GM23338 (cell line): ENCODE results near the gene DNAJC4. TPM values are rescaled to one million over a fixed set of nuclear protein-coding genes. Genes with fewer than 3 reads are reported as not detected.
A peak's percentile ranks its signal among the peaks of the same experiment; 100 is the strongest.

Experiments used
- ATAC-seq: fragments of 200-7000 bp; cut with Tn5 transposase; 3 replicates; pipeline ENCODE4 v1.9.1; 2020
- DNase-seq: peaks from one replicate; pipeline ENCODE4 v3.0.0-alpha.2; 2015; ENCODE audit warnings: low spot score
- H2AFZ ChIP-seq: fragments of 200-600 bp; sonication (generic); 2 replicates; pipeline ENCODE4 v1.8.0; 2016; ENCODE audit warnings: antibody characterized with exemption, mild to moderate bottlenecking, moderate library complexity
- H3F3A ChIP-seq: fragments of 200-600 bp; sonication (generic); replicated peaks from 2 replicates; pipeline ENCODE4 v1.8.0; 2017; ENCODE audit warnings: antibody characterized with exemption, mixed run types, low read depth
- H3K27ac ChIP-seq: fragments of 200-600 bp; sonication (generic); 2 replicates; pipeline ENCODE4 v1.6.1; 2016; ENCODE audit warnings: low read depth
- H3K27me3 ChIP-seq: fragments of 200-600 bp; sonication (generic); 2 replicates; pipeline ENCODE4 v1.8.0; 2016; ENCODE audit warnings: mild to moderate bottlenecking, mixed run types, moderate library complexity; ENCODE audit not compliant: insufficient read depth
- H3K36me3 ChIP-seq: fragments of 200-600 bp; sonication (generic); 2 replicates; pipeline ENCODE4 v1.8.0; 2016; ENCODE audit warnings: mild to moderate bottlenecking; ENCODE audit not compliant: insufficient read depth
- H3K4me1 ChIP-seq: fragments of 200-600 bp; sonication (generic); 2 replicates; pipeline ENCODE4 v1.8.0; 2016; ENCODE audit warnings: mild to moderate bottlenecking, moderate library complexity; ENCODE audit not compliant: insufficient read depth
- H3K4me2 ChIP-seq: fragments of 200-600 bp; sonication (generic); 2 replicates; pipeline ENCODE4 v1.7.1; 2017; ENCODE audit warnings: mixed run types
- H3K4me3 ChIP-seq: fragments of 200-600 bp; sonication (generic); 2 replicates; pipeline ENCODE4 v1.6.1; 2016; ENCODE audit warnings: mixed run types
- H3K79me2 ChIP-seq: fragments of 200-600 bp; sonication (generic); replicated peaks from 2 replicates; pipeline ENCODE4 v1.8.0; 2017; ENCODE audit warnings: mild to moderate bottlenecking; ENCODE audit not compliant: insufficient read depth
- H3K9me2 ChIP-seq: fragments of 200-600 bp; sonication (generic); 2 replicates; pipeline ENCODE4 v1.8.0; 2017; ENCODE audit not compliant: insufficient read depth
- H4K20me1 ChIP-seq: fragments of 200-600 bp; sonication (generic); replicated peaks from 2 replicates; pipeline ENCODE4 v1.8.0; 2017; ENCODE audit warnings: mild to moderate bottlenecking; ENCODE audit not compliant: insufficient read depth
- H3K27ac Mint-ChIP-seq: 2 replicates; pipeline ENCODE4 v1.8.0; 2020; ENCODE audit warnings: inconsistent platforms, mild to moderate bottlenecking, moderate library complexity, mixed read lengths
- H3K27me3 Mint-ChIP-seq: 3 replicates; pipeline ENCODE4 v1.8.0; 2022; ENCODE audit warnings: low read depth, mild to moderate bottlenecking, moderate library complexity, mixed read lengths, inconsistent platforms; ENCODE audit not compliant: insufficient read depth, poor library complexity
- H3K36me3 Mint-ChIP-seq: 3 replicates; pipeline ENCODE4 v1.8.0; 2021; ENCODE audit warnings: low read depth, mild to moderate bottlenecking, inconsistent platforms, moderate library complexity, mixed read lengths
- H3K4me1 Mint-ChIP-seq: 3 replicates; pipeline ENCODE4 v1.8.0; 2020; ENCODE audit warnings: mild to moderate bottlenecking, inconsistent platforms, mixed read lengths
- H3K4me3 Mint-ChIP-seq: 3 replicates; pipeline ENCODE4 v1.8.0; 2021; ENCODE audit warnings: moderate library complexity, mild to moderate bottlenecking, inconsistent platforms, mixed read lengths
- H3K9me3 Mint-ChIP-seq: 3 replicates; pipeline ENCODE4 v1.8.0; 2020; ENCODE audit warnings: moderate library complexity, mild to moderate bottlenecking, inconsistent platforms, mixed read lengths
- CREB1 ChIP-seq: fragments of 250-450 bp; sonication (Bioruptor Pico); IDR thresholded peaks from 2 replicates; pipeline ENCODE4 v1.5.0; 2020; ENCODE audit warnings: low read depth, mild to moderate bottlenecking, moderate library complexity
- EZH2 ChIP-seq: fragments of 200-600 bp; sonication (generic); IDR thresholded peaks from one replicate; pipeline ENCODE4 v1.8.0; 2017; ENCODE audit warnings: antibody characterized with exemption, mild to moderate bottlenecking, low read depth; ENCODE audit not compliant: unreplicated experiment
- EZH2phosphoT487 ChIP-seq: fragments of 200-600 bp; sonication (generic); IDR thresholded peaks from one replicate; pipeline ENCODE4 v1.8.1; 2018; ENCODE audit warnings: antibody characterized with exemption; ENCODE audit not compliant: unreplicated experiment
- JUNB ChIP-seq: IDR thresholded peaks from one replicate; pipeline ENCODE4 v1.6.1; 2016; ENCODE audit warnings: antibody characterized with exemption; ENCODE audit not compliant: unreplicated experiment
- NANOG ChIP-seq: IDR thresholded peaks from 2 replicates; pipeline ENCODE4 v1.6.1; 2016; ENCODE audit warnings: antibody characterized with exemption, borderline replicate concordance
- POLR2AphosphoS5 ChIP-seq: IDR thresholded peaks from 2 replicates; pipeline ENCODE4 v1.6.1; 2016; ENCODE audit warnings: antibody characterized with exemption, low read depth
- STAT1 ChIP-seq: IDR thresholded peaks from one replicate; pipeline ENCODE4 v1.6.1; 2016; ENCODE audit warnings: antibody characterized with exemption; ENCODE audit not compliant: unreplicated experiment
- ZNF114 ChIP-seq: fragments of 250-450 bp; sonication (Bioruptor Pico); IDR thresholded peaks from 2 replicates; pipeline ENCODE4 v1.5.0; 2020; ENCODE audit warnings: mild to moderate bottlenecking, moderate library complexity
- ZNF331 ChIP-seq: fragments of 250-450 bp; sonication (Bioruptor Pico); IDR thresholded peaks from 2 replicates; pipeline ENCODE4 v1.5.0; 2020; ENCODE audit warnings: low read depth, mild to moderate bottlenecking, moderate library complexity
- polyA plus RNA-seq: library from polyadenylated mRNA; unstranded; fragments of >200 nt; fragmentation: Nextera tagmentation; extraction: Ambion mirVana; gene quantifications from 2 replicates; pipeline ENCODE4 v1.2.1, GENCODE V29; 2016
- total RNA-seq: library from RNA; depleted of rRNA; stranded (reverse); fragments of >200 nt; shearing (Covaris generic); gene quantifications from 2 replicates; pipeline ENCODE4 v1.2.3, GENCODE V29; 2014
- TF ChIP-seq, protein P1 (sequence below): IDR thresholded peaks from 2 replicates; pipeline ENCODE4 v1.6.1; 2016; ENCODE audit warnings: antibody characterized with exemption
- TF ChIP-seq, protein P2 (sequence below), 2 experiments: fragments of 200-600 bp in 1 of 2; sonication (generic) in 1 of 2; conservative IDR thresholded peaks; 2 replicates each; pipeline versions ENCODE4 v1.5.1 to v1.6.1; 2016 to 2017; ENCODE audit warnings: antibody characterized with exemption in 2 of 2, low read depth in 2 of 2, mild to moderate bottlenecking in 2 of 2, moderate library complexity in 1 of 2
- TF ChIP-seq, protein P3 (sequence below): fragments of 250-450 bp; sonication (Bioruptor Pico); IDR thresholded peaks from 2 replicates; pipeline ENCODE4 v1.5.0; 2020; ENCODE audit warnings: mild to moderate bottlenecking, moderate library complexity
- TF ChIP-seq, protein P4 (sequence below): IDR thresholded peaks from one replicate; pipeline ENCODE4 v1.6.1; 2018; ENCODE audit warnings: antibody characterized with exemption; ENCODE audit not compliant: unreplicated experiment

DNAJC4 gene
- total and polyA plus RNA-seq, 2 experiments from 2014 or later = 10.5 to 34.4 TPM

DNA sequence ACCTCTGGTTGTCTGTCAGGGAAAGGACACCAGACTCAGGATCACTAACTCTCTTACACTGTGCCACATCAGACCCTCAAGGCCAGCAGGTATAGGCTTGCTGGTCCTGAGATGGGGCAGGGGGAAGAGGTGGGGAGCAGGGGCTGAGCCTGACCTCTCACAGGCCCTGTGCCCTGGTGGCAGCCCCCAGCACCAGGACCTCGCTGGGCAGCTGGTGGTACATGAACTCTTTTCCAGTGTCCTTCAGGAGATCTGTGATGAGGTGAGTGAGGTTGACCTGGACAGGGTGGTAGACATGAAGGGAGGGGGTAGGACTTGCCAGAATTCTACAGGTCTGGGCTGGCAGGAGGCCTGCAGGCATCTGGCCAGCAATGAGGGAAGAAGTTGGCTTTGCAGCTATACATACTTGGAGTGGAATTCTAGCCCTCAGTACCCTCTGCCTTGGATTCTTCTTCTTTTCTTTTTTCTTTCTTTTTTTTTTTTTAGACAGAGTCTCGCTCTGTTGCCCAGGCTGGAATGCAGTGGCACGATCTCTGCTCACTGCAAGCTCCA lies 2.9 kb upstream of the DNAJC4 start:
- no peak for TF ChIP-seq ZNF331 (CRISPR knock-in tag)
- TF ChIP-seq EZH2phosphoT487 = no peak
- TF ChIP-seq STAT1 = no peak
- no peak for TF ChIP-seq POLR2AphosphoS5
- TF ChIP-seq, protein P1, sequence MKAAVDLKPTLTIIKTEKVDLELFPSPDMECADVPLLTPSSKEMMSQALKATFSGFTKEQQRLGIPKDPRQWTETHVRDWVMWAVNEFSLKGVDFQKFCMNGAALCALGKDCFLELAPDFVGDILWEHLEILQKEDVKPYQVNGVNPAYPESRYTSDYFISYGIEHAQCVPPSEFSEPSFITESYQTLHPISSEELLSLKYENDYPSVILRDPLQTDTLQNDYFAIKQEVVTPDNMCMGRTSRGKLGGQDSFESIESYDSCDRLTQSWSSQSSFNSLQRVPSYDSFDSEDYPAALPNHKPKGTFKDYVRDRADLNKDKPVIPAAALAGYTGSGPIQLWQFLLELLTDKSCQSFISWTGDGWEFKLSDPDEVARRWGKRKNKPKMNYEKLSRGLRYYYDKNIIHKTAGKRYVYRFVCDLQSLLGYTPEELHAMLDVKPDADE = no peak
- TF ChIP-seq, protein P2, sequence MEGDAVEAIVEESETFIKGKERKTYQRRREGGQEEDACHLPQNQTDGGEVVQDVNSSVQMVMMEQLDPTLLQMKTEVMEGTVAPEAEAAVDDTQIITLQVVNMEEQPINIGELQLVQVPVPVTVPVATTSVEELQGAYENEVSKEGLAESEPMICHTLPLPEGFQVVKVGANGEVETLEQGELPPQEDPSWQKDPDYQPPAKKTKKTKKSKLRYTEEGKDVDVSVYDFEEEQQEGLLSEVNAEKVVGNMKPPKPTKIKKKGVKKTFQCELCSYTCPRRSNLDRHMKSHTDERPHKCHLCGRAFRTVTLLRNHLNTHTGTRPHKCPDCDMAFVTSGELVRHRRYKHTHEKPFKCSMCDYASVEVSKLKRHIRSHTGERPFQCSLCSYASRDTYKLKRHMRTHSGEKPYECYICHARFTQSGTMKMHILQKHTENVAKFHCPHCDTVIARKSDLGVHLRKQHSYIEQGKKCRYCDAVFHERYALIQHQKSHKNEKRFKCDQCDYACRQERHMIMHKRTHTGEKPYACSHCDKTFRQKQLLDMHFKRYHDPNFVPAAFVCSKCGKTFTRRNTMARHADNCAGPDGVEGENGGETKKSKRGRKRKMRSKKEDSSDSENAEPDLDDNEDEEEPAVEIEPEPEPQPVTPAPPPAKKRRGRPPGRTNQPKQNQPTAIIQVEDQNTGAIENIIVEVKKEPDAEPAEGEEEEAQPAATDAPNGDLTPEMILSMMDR (conservative IDR thresholded peaks at IDR 0.05; ENCODE audit: low read depth in 2 of 2) = no peak
- TF ChIP-seq NANOG = no peak
- no peak for TF ChIP-seq JUNB
- TF ChIP-seq, protein P3, sequence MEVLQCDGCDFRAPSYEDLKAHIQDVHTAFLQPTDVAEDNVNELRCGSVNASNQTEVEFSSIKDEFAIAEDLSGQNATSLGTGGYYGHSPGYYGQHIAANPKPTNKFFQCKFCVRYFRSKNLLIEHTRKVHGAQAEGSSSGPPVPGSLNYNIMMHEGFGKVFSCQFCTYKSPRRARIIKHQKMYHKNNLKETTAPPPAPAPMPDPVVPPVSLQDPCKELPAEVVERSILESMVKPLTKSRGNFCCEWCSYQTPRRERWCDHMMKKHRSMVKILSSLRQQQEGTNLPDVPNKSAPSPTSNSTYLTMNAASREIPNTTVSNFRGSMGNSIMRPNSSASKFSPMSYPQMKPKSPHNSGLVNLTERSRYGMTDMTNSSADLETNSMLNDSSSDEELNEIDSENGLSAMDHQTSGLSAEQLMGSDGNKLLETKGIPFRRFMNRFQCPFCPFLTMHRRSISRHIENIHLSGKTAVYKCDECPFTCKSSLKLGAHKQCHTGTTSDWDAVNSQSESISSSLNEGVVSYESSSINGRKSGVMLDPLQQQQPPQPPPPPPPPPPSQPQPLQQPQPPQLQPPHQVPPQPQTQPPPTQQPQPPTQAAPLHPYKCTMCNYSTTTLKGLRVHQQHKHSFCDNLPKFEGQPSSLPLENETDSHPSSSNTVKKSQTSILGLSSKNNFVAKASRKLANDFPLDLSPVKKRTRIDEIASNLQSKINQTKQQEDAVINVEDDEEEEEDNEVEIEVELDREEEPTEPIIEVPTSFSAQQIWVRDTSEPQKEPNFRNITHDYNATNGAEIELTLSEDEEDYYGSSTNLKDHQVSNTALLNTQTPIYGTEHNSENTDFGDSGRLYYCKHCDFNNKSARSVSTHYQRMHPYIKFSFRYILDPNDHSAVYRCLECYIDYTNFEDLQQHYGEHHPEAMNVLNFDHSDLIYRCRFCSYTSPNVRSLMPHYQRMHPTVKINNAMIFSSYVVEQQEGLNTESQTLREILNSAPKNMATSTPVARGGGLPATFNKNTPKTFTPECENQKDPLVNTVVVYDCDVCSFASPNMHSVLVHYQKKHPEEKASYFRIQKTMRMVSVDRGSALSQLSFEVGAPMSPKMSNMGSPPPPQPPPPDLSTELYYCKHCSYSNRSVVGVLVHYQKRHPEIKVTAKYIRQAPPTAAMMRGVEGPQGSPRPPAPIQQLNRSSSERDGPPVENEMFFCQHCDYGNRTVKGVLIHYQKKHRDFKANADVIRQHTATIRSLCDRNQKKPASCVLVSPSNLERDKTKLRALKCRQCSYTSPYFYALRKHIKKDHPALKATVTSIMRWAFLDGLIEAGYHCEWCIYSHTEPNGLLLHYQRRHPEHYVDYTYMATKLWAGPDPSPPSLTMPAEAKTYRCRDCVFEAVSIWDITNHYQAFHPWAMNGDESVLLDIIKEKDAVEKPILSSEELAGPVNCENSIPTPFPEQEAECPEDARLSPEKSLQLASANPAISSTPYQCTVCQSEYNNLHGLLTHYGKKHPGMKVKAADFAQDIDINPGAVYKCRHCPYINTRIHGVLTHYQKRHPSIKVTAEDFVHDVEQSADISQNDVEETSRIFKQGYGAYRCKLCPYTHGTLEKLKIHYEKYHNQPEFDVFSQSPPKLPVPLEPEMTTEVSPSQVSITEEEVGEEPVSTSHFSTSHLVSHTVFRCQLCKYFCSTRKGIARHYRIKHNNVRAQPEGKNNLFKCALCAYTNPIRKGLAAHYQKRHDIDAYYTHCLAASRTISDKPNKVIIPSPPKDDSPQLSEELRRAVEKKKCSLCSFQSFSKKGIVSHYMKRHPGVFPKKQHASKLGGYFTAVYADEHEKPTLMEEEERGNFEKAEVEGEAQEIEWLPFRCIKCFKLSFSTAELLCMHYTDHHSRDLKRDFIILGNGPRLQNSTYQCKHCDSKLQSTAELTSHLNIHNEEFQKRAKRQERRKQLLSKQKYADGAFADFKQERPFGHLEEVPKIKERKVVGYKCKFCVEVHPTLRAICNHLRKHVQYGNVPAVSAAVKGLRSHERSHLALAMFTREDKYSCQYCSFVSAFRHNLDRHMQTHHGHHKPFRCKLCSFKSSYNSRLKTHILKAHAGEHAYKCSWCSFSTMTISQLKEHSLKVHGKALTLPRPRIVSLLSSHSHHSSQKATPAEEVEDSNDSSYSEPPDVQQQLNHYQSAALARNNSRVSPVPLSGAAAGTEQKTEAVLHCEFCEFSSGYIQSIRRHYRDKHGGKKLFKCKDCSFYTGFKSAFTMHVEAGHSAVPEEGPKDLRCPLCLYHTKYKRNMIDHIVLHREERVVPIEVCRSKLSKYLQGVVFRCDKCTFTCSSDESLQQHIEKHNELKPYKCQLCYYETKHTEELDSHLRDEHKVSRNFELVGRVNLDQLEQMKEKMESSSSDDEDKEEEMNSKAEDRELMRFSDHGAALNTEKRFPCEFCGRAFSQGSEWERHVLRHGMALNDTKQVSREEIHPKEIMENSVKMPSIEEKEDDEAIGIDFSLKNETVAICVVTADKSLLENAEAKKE (CRISPR knock-in tag) = no peak
- no peak for TF ChIP-seq EZH2
- no peak for TF ChIP-seq CREB1
- no peak for TF ChIP-seq ZNF114
- TF ChIP-seq, protein P4, sequence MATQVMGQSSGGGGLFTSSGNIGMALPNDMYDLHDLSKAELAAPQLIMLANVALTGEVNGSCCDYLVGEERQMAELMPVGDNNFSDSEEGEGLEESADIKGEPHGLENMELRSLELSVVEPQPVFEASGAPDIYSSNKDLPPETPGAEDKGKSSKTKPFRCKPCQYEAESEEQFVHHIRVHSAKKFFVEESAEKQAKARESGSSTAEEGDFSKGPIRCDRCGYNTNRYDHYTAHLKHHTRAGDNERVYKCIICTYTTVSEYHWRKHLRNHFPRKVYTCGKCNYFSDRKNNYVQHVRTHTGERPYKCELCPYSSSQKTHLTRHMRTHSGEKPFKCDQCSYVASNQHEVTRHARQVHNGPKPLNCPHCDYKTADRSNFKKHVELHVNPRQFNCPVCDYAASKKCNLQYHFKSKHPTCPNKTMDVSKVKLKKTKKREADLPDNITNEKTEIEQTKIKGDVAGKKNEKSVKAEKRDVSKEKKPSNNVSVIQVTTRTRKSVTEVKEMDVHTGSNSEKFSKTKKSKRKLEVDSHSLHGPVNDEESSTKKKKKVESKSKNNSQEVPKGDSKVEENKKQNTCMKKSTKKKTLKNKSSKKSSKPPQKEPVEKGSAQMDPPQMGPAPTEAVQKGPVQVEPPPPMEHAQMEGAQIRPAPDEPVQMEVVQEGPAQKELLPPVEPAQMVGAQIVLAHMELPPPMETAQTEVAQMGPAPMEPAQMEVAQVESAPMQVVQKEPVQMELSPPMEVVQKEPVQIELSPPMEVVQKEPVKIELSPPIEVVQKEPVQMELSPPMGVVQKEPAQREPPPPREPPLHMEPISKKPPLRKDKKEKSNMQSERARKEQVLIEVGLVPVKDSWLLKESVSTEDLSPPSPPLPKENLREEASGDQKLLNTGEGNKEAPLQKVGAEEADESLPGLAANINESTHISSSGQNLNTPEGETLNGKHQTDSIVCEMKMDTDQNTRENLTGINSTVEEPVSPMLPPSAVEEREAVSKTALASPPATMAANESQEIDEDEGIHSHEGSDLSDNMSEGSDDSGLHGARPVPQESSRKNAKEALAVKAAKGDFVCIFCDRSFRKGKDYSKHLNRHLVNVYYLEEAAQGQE = no peak
- Histone ChIP-seq H3K36me3 (no peaks in the 10 kb centered on the region; the same call in 1 of the 2 replicates), H2AFZ (no peak overlapping the region), H3F3A (0 out of 2 replicates have a peak, but pooled peaks cover 5% of the 10 kb centered on the region), H3K79me2 (no peaks in the 10 kb centered on the region; the same call in 1 of the 2 replicates), H4K20me1 (no peaks in the 10 kb centered on the region), H3K27ac (no peak overlapping the region), H3K4me1 (peaks cover 12% of the 10 kb centered on the region; the same call in 1 of the 2 replicates), H3K4me3 (peak overlapping the region; percentile 98; the same call in 1 of the 2 replicates), H3K4me2 (peak overlapping the region; percentile 97; the same call in 1 of the 2 replicates), H3K9me2 (no peaks in the 10 kb centered on the region), H3K27me3 (peaks cover 10% of the 10 kb centered on the region; the same call in 1 of the 2 replicates)
- H3K9me3 Mint-ChIP-seq = no peaks in the 10 kb centered on the region
- ATAC-seq = no peak
- peaks cover 11% of the 10 kb centered on the region for H3K27me3 Mint-ChIP-seq
- peaks cover 3% of the 10 kb centered on the region; the same call in 1 of the 3 replicates for H3K36me3 Mint-ChIP-seq
- H3K4me3 Mint-ChIP-seq = peak overlapping the region; percentile 89
- peaks cover 22% of the 10 kb centered on the region for H3K4me1 Mint-ChIP-seq
- no peak overlapping the region for H3K27ac Mint-ChIP-seq
- DNase-seq = no peak
